ENCODE results near the gene CPLANE2.
A peak's percentile ranks its signal among the peaks of the same experiment; 100 is the strongest.
"Not testable (repeated sequence)": the region's sequence is repeated elsewhere in the genome, so short reads cannot be mapped to it uniquely, and the experiment has no call there.

CPLANE2 gene, protein sequence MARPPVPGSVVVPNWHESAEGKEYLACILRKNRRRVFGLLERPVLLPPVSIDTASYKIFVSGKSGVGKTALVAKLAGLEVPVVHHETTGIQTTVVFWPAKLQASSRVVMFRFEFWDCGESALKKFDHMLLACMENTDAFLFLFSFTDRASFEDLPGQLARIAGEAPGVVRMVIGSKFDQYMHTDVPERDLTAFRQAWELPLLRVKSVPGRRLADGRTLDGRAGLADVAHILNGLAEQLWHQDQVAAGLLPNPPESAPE

DNA sequence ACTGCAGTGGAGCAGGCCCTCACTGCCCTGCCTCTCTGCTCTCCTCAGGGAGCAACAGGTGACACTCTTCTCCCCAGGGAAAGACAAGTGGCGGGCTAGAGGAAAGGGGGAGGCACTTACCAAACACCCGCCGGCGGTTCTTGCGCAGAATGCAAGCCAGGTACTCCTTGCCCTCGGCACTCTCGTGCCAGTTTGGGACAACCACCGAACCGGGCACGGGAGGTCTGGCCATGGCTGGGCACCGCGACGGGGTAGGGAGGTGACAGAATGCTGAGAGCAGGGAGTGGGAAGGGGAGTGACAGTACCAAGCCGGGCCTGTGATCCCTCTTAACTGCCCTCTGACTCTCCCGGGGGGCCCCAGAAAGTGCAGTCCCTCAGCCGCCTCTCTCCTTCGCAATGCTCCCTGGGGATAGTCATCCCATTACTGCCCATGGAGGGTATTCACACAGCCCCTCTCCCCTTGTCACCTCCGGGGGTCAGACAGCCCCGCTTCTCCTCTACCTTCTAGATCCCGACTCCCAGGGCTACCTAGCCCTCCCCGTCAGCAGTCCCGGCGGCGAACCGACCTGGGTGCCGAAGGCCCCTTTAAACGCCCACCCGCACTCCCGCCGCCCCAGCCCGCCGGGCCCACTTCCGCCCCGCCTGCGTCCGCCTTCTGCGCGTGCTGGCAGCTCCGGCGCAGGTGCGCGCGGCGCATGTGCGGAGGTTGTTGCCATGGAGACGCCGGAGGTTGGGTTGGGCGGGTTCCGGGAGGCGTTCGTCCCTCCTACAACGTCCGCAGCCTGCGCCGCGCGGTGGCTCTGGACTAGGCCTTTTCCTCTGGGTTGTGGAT is at the start of gene CPLANE2:
TSS of gene CPLANE2 (minus strand) at position 673 of the 832 bp plus-strand sequence. CDS start at position 232, 441 bp downstream.
- peak; percentile 95 for DNase-seq (ENCODE audit: low read depth)

- DNase-seq (ENCODE audit: low read depth) = no peak
Observed at GRCh38 chr1:16286122-16286521, 49.1 kb upstream of the CPLANE2 start.

DNA sequence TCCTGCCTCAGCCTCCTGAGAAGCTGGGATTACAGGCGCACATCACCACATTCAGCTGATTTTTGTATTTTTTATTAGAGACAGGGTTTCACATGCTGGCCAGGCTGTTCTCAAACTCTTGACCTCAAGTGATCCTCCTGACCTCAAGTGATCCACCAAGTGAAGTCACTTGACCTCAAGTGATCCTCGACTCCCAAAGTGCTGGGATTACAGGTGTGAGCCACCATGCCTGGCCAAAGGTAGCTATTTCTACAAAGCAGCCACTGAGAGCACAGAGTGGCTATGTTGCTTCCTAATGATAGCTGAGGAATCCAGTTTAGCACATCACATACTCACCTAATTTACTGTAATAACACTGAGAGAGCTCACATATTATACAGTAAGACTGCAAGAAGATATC is 44.8 kb upstream of the CPLANE2 start:
- no peak for DNase-seq (ENCODE audit: low read depth)

DNA sequence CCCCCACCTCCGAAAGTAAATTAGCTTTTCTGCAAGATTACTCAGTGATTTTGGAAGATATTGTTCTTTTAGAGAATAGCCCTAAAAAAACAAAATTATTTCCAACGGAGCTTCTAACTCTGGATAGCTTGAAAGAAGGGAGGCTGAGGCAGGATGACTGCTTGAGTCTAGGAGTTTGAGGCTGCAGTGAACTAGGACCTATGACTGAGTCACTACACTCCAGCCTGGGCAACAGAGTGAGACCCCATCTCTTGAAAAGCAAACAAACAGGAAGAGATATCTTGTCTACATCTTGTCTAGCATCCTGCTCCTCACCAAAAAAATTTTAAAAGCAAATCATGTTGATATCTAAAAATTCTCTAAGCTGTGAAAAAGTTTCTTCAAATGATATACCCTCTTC is 42.2 kb upstream of the CPLANE2 start:
- no peak for DNase-seq (ENCODE audit: low read depth)

DNA sequence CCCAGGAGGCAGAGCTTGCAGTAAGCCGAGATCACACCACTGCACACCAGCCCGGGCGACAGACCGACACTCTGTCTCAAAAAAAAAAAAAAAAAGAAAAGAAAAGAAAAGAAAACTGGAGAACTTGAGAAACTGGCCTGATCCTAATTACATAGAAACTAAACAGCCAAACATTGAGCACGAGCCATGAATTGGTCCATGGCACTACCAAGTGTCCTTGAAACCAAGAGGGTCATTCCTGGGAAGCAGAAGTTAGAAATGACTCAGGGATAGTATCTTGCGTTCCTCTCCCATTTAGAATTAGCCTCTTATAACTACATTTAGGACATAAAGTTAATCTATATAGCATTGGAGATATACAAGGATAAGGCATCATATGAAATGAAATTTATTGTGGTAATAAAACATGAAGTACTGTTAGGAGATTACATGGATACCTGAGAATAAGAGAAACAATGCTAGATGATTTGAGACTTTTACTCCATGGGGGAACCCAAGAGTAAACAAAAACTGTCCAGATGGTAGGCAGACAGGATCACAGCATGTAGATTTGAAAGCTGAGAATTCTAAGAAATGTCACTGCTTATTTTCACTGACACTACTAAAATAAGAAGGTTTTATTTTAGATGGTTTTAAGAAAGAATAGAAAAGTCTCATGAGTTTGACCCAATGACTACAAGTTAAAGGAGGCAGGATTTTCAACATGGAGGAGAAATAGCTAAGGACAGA is 39.5 kb upstream of the CPLANE2 start:
- no peak for DNase-seq (ENCODE audit: low read depth)

DNA sequence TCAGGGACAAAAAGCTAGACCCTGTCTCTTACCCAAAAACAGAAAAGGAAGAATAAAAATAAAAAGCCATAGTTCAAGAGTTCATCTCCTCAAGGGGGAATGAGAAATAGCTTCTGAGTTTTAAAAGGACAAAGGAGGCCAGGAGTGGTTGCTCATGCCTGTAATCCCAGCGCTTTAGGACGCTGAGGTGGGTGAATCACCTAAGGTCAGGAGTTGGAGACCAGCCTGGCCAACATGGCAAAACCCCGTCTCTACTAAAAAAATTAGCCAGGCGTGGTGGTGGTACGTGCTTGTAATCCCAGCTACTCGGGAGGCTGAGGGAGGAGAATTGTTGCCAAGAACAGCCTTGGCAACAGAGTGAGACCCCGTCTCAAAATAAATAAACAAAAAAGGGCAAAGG is 38.6 kb upstream of the CPLANE2 start:
- DNase-seq (ENCODE audit: low read depth) = no peak

- DNase-seq (ENCODE audit: low read depth) = no peak
Observed at GRCh38 chr1:16267690-16268180, 30.8 kb upstream of the CPLANE2 start.

DNA sequence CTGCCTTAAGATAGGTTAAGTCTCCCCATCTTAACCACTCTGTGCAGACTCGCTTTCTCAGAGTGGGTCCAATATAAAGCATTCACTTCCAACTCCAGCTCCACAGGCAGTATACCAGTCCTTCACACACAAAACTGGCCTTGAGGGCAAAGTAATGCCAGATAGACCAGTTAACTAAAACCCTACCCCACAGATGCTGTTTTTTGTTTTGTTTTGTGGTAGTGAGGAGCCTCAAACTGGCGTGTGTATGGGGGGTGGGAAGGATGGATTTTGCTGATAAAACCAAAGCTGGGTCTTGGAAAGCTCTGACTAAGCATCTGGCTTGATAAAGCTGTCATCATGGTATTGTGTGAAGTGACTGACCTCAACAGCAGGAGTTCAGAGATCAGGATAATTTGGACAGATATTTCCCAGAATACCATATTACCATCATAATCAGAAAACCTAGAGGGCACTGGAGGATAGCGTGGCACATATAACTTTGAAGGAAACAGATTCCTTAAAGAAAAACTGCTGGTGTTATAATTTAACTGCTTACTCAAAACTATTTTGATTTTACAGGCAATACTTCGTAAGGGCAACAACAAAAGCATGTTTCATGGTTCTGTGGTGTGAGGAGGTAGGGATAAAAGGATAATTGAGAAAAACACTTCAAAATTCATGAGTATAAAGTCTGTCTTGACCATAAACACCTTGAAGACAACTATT is 29.6 kb upstream of the CPLANE2 start:
- no peak for DNase-seq (ENCODE audit: low read depth)

- no peak for DNase-seq (ENCODE audit: low read depth)
Observed at GRCh38 chr1:16262067-16262466, 25.1 kb upstream of the CPLANE2 start.

- DNase-seq (ENCODE audit: low read depth) = no peak
Observed at GRCh38 chr1:16260814-16261213, 23.8 kb upstream of the CPLANE2 start.

GRCh38 chr1:16258591-16259135 is 21.7 kb upstream of the CPLANE2 start:
- DNase-seq (ENCODE audit: low read depth) = no peak

- no peak for DNase-seq (ENCODE audit: low read depth)
Observed at GRCh38 chr1:16257968-16258367, 21.0 kb upstream of the CPLANE2 start.

DNA sequence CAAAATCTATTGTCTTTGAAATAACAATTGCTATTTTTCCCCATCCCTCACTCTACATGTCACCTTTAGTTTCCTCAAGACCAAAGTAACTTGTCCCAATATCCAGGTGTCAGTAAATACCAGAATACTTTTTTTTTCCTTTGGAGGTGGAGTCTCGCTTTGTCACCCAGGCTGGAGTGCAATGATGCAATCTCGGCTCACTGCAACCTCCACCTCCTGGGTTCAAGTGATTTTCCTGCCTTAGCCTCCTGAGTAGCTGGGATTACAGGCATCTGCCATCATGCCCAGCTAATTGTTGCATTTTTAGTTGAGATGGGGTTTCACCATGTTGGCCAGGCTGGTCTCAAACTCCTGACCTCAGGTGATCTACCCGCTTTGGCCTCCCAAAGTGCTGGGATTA is 20.6 kb upstream of the CPLANE2 start:
- not testable (repeated sequence) for DNase-seq (ENCODE audit: low read depth)

DNA sequence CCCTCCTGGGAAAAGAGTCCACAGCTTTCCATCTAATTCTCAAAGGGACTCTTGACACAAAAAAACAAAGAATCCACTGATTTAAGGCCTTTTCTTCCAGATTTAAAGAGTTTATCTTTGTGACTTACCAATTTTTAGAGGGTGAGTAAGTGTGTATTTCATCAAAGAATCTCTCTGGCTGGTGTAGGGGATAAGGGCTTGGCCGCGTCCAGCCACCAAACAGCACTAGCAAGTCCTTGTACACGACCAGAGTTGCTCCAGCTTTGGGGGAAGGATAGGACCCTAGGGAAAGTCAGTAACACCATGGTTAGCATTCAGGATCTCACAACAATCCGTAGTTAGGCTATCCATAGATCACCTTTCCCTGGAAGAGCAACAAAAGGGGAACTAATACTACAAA is 19.5 kb upstream of the CPLANE2 start:
- DNase-seq (ENCODE audit: low read depth) = no peak

DNA sequence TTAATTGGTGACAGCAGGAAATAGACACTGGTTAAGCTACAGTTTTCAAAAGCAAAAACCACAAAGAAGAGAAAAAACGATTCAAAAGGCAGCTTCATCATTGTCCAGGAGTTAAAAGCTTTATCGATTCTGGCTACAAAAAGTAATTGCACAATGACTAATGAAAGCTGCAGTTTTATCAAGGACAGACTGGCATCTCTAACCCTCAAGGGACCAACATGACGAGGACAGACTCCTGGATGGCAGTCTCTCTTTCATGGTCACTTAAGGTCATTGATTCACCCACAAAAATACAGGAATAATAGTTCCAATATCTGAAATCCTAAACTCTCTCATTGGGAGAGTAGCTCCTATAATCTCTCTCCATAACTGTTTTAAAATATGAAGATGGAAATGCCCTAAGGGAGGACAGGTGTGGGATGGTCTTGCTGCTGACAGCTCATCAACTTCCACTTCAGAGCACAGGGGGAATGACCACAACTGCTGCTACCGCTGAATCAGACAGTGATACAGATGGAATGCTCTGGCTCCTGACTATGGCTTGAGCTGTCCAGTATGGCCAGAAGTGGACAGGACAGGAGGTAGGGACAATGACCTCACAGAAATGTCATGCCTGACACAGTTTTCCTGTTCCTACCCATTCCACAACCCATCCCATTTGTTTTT is 17.4 kb upstream of the CPLANE2 start:
- DNase-seq (ENCODE audit: low read depth) = no peak

DNA sequence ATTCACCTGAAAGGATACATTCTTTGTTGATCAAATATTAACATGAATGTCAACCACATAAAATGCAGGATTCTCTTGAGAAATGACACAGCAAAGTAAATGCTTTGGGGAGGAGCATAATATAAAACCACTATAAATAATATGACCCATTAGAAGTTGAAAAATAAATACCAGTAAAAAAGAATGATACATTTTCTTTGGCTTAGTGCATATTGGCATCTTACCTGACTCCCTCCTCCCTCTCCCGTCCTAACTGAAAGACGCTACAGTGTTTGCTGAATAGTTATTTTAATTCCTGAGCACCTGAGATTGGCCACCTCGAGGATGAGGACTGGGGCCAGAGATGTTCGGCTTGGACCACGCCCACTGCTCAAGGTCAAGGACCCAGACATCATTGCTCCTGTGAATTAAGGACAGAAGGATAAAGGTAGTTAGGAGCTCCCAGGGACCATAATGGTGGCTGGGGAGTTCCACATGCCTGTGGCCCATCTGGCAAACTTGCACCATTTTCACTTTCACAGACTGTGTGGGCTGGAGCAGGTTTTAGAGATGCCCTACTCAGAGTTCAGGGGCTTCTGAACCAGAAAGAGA is 16.4 kb upstream of the CPLANE2 start:
- no peak for DNase-seq (ENCODE audit: low read depth)

- no peak for DNase-seq (ENCODE audit: low read depth)
Observed at GRCh38 chr1:16252912-16253311, 15.9 kb upstream of the CPLANE2 start.

- no peak for DNase-seq (ENCODE audit: low read depth)
Observed at GRCh38 chr1:16251381-16251780, 14.4 kb upstream of the CPLANE2 start.

GRCh38 chr1:16250524-16251251 is 13.7 kb upstream of the CPLANE2 start:
- no peak for DNase-seq (ENCODE audit: low read depth)

- DNase-seq (ENCODE audit: low read depth) = no peak
Observed at GRCh38 chr1:16249596-16250241, 12.7 kb upstream of the CPLANE2 start.
